ENCODE data around the gene RSPH1.

The RSPH1 gene

DNA sequence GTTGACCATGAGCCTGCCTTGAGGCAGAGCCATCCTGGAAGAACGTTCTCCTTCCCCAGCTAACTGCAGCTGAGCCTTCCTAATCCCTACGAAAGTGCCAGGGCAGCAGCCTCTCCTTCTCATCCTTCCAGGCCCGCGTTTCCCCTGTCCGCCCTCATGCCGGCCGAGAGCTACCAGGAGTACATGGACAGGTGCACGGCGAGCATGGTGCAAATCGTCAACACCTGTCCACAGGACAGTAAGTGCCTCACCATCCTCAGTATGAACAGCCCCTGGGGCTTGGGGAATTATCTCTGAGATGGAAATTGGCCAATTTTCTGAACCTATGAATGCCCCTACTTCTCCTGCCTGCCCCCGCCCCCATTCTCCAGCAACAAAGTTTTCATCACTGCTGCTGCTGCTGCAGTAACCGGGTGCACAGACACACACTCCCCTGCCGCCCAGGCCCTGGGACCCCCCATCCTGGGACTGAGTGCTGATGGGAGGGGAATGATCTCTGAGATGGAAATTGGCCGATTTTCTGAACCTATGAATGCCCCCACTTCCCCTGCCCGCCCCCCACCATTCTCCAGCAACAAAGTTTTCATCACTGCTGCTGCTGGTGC is 52.7 kb downstream of the RSPH1 start:
- no peak for DNase-seq

GRCh38 chr21:42441963-42442362 is 54.1 kb downstream of the RSPH1 start:
- DNase-seq: no peak

GRCh38 chr21:42440187-42440792 is 55.7 kb downstream of the RSPH1 start:
- DNase-seq: no peak

- DNase-seq: no peak
These were observed 56.5 kb downstream of the RSPH1 start for GRCh38 chr21:42439284-42440186.

- no peak for DNase-seq
These were observed 57.5 kb downstream of the RSPH1 start for GRCh38 chr21:42438316-42439205.

- no peak for DNase-seq
These were observed 58.2 kb downstream of the RSPH1 start for GRCh38 chr21:42437786-42438185.

DNA sequence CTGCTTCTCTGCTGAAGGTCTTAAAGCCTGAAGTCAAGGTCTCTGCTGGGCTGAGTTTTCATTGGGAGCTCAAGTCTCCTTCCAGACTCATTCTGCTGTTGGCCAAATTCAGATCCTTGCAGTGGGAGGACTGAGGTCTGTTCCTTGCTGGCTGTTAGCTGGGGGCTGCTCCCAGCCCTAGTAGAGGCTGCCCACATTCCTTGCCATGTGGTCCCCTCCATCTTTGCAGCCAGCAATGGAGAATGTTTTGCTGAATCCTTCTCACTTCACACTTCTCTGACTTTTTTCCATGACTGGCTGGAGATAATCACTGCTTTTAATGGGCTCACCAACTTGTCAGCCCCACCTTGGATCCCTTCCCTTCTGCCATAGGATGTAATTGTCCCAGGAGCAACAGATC is 59.1 kb downstream of the RSPH1 start:
- DNase-seq: no peak

DNA sequence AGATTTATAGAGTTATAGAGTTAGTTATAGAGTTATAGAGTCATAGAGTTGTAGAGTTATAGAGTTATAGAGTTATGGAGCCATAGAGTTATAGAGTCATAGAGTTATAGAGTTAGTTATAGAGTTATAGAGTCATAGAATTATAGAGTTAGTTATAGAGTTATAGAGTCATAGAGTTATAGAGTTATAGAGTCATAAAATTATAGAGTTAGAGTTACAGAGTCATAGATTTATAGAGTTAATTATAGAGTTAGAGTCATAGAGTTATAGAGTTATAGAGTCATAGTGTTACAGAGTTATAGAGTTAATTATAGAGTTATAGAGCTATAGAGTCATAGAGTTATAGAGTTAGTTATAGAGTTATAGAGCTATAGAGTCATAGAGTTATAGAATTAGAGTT is 60.2 kb downstream of the RSPH1 start:
- no peak for DNase-seq

GRCh38 chr21:42435401-42435800 is 60.6 kb downstream of the RSPH1 start:
- no peak for DNase-seq

GRCh38 chr21:42434884-42435283 is 61.1 kb downstream of the RSPH1 start:
- no peak for DNase-seq

DNA sequence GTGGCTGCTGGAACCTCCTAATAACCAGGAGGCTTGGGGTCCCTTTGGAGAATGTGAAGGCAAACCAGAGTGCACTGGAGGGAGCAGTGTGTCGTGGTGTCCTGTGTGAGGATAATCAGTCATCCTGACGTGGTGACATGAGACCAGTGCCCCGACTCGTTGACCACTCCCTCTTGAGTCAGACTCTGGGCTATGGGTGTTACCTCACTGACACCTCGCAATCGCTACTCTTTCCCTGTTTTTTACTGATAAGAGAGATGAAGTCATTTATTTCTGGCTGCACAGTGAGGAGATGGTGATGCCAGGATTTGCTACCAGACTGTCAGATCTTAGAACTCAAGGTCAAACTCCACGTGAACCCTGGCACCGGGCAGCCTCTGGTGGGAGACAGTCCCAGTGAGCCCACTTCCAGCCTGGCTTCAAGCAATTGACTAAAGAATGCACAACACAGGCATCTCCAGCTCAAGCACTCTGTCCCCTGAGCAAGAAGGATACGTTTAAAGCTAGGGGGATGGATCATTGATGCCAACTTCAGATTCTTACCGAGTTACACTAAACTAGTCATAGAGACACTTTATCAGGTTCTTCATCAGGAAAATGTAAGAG is 62.0 kb downstream of the RSPH1 start:
- no peak for DNase-seq

- no peak for DNase-seq
These were observed 63.3 kb downstream of the RSPH1 start for GRCh38 chr21:42432695-42433094.

- no peak for DNase-seq
These were observed 64.8 kb downstream of the RSPH1 start for GRCh38 chr21:42431196-42431595.

DNA sequence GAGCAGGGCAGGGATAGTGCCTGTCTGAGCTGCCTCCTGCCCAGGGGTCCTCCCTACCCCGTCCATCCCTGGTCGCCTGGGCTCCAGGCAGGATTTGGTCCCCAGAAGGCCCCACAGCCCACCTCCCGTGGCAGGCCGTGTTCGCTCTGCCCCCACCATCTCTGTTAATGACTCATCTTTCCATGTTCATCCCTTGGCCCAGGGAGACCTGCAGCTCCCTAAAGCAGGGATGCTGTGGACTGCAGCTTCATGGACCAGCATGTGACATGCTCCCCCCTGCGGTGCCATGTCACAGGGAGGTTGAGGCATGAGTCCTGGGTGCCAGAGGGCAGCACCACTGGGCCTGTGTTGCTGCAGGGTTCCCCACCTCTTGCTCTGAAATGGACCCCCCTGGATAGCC is 65.5 kb downstream of the RSPH1 start:
- no peak for DNase-seq

DNA sequence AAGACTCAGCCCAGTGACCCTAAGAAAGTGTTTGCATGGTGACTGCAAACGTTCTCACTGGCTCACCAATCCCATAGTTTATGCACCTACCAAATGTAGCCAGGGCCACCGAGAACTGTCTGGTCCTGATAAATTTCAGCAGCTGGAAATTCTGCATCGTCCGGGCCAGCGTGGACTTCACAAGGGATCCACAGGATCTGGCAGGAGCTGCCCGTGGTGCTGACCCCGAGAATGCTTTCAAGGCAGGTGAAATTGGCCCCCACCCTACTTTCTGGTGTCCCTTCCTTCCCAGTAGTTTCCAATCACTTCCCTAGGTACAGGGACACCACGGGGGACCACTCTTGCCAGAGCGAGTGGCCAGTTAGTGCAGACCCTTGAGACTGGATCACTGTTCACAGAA is 66.2 kb downstream of the RSPH1 start:
- no peak for DNase-seq

- DNase-seq: no peak
These were observed 67.0 kb downstream of the RSPH1 start for GRCh38 chr21:42429021-42429420.

DNA sequence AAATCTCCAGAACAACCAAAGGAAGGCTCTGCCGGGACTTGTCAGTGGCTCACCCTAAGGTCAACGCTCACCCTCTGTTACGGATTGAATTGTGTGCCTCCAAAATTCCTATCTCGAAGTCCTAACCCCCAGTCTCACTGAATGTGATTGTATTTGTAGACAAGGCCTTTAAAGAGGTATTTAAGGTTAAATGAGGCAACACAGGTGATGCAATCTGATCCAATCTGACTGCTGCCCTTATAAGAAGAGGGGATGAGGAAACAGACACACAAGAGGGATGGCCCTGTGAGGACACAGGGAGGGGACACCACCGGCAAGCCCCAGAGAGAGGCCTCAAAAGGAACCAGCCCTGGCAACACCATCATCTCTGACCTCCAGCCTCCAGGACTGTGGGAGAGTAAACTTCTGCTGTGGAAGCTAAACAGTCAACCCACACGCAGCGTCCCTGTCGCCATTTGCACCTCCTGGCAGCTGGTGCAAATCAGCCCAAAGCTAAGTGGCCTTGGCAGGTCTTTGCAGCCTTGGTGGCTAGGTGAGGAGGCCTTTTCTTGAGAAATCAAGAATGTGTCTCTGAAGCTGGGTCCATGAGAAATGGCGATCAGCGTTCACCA is 68.1 kb downstream of the RSPH1 start:
- DNase-seq: no peak

DNA sequence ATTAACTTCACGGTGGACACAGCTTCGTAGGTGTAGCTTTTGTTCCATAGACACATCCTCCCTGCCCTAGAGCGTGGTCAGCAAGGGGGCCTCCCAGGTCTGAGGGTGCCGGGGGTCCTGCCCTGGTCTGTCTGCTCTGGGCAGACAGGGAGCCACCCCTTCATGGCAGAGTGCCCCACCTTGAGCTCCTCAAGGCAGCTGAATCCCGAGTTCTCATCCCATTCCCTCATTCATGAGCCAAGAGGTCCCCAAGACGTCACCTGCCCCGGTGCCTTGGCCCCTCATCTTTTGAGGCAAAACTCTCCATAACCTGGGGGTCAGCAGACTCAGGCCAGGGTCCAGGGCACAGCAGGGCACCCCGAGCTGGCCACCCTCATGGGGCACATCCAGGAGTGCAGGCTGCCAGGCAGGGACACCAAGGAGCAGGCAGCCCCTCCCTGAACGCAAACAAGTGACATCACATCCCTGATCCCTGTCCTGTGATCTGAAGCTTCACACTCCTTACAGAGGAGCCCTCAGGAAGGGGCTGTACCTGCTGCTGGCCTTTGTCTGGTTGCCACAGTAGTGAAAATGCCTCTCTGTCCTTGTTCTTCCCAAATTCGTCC is 69.0 kb downstream of the RSPH1 start:
- no peak for DNase-seq

DNA sequence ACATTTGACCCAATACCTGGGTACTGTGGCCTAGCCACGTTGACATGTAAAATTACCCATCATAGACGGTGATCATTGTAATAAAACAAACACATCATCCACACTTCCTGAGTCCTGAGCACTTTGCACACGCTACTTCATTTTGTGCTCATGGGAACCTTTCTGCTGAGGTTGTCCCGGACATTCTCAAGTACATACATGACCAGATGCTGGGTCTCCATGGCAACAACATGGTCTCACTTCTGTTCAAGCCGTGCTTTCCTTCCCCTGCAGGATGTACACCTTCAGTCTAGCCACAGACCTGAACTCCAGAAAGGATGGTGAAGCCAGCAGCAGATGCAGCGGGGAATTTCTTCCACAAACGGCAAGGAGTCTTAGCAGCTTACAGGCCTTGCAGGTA is 69.6 kb downstream of the RSPH1 start:
- DNase-seq: no peak

GRCh38 chr21:42425591-42425990 is 70.4 kb downstream of the RSPH1 start:
- no peak for DNase-seq

DNA sequence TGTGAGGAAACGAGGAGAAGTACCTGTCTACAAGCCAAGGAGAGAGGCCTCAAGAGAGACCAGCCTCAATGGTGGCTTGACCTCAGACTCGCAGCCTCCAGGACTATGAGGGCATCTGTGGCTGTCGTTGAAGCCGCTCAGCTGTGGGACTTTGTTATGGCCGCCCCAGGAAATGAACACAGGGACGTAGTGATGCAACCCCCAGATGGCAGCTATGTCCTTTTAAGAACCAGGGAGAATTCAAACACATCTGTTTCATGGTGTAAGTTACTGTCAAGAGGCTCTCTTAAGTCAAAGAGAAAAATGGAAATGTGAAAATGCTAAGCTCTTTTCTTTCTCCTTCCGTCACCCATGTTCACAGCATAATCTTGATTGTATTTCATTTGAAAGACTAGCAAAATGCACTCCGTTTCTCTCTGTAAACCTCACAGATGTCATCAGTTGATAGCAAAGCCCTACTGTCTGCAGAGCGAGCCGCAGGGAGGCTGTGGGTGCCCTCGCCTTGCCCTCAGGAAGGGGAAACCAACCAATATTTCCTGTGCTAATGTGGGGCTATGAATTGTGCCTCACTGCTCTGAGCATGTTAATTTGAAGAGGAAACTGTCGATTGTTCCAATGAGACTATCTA is 71.0 kb downstream of the RSPH1 start:
- DNase-seq: no peak
